ENCODE results near the gene ABCC4.

Gene ABCC4

DNA sequence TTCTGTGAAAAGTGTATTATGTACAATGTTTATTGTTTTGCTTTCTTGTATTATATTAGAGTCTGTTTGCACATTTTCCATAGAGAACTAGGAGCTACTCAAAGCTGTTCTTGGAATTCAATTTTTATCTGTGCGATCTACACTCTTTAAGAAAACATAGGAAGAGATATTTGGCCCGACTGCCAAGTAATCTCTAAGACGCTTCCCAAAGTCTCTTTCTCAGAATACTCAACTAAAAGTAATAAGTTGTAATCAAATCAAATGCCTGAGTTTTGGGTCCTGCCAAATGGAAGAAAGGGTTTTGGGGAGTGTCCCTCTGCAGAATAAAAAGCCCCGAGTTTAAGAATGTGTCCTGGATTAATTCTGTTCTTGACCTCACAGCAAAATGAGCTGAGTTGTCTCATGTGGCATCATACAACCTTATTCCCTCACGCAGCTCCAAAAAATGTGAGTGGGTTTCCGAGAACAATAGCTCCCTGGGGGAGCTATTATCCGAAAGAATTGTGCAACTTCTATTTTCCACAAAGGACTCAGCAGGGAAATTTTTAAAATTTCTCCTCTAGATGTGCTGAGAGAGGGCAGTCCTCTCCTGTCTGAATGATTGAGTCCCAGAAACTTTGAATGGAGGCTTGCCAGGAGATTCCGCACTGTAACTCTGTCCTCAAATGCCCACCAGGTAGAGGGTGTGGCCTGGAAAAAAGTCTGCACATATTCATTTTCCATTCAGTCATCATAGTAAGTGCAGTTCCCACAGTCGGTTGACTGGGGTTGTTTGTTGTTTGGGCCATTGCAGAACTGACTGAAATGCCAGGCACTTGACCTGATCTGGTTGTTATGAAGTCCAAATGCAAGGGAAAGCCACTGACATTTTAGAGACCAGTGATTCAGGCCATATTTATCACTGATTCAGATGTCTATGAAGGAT lies 309.0 kb downstream of the ABCC4 start:
- DNase-seq (ENCODE audit: low read depth): no peak

DNA sequence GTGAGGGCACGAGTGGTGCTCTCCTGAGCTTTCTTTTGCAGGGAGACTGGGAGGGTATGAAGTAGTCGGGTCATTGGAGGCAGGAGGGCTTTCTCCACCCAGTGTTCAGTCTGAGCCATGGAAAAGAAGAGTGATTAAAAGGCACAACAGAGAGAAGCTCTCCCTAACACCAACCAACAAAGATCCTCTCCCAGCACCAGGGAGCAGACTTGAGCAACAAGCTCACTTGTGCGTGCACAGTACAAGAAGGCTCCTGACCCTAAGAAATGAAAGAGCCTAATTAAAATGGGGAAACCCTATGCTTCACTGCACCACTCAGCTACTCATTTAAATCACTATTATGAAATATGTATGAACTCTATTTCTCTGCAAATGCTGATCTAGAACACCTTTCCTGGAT lies 312.6 kb downstream of the ABCC4 start:
- DNase-seq (ENCODE audit: low read depth): no peak

- no peak for DNase-seq (ENCODE audit: low read depth)
These were observed 313.4 kb downstream of the ABCC4 start for GRCh38 chr13:94987869-94988268.

DNA sequence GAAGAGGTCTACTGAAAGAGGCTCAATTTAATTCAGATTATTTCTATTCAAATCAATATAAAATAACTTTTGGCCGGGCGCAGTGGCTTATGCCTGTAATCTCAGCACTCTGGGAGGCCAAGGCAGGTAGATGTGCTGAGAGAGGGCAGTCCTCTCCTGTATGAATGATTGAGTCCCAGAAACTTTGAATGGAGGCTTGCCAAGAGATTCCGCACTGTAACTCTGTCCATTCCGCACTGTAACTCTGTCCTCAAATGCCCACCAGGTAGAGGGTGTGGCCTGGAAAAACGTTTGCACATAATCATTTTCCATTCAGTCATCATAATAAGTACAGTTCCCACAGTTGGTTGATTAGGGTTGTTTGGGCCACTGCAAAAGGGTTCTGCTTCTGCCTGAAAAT lies 314.2 kb downstream of the ABCC4 start:
- no peak for DNase-seq (ENCODE audit: low read depth)

- no peak for DNase-seq (ENCODE audit: low read depth)
These were observed 316.3 kb downstream of the ABCC4 start for GRCh38 chr13:94984958-94985357.

DNA sequence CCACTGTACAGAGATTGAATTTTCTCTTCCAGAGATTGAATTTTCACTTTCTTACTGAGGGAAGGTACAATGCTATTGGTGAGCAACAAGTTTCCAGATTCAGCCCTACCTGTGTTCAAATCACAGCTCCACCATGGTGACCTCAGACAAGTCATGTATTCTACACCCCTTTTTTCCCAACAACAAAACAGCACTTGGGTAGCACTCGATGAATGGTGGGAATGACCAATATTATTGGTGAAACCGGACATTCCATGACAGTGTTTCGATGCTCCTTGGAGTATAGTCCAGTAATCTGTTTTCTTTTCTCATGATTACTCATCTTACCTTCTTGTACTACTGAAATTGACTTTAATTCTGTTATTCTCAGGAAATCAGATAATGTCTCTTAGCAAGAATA lies 322.7 kb downstream of the ABCC4 start:
- DNase-seq (ENCODE audit: low read depth): no peak

DNA sequence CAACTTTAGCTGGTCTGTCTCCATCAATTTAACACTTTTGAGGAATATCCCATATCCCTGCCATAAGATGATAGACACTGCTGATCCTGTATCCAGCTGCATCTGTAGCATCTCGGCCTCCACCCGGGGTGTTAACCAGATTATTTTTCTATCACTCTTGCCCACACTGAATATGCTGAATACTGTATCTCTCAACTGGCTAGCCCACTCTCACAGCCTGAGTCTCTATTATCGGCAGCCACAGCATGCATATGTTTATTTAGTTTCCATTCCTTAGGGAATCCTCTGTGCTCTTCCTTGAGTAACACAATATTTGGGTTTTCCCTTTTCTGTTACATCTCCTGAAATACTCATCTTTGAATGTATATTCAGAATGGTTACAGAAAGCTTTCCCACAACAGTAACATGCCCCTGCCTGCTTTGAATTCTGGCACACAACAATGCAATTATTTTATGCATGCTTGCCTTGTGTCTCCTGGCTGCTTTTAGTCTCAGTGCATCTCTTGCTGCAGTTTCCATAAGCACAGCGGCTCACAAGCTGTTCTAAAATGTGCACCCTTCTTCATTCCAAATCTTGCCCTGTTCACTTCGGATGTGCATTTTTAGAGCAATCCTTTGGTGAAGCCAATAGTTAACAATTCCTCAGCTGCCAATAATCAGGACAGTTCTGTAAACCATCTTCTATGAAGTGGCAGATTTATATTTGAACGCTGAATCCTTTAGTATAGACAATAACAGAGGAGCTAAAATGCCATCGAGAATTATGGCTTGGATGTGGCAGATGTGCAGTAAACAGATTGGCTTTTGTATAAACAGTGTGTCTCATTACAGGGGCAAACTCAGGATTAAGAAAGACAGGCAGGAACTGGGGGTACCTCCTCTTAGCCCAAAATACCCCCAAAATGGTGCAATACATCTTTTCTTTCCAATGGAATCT lies 327.0 kb downstream of the ABCC4 start:
- no peak for DNase-seq (ENCODE audit: low read depth)

GRCh38 chr13:94972262-94972661 lies 329.0 kb downstream of the ABCC4 start:
- DNase-seq (ENCODE audit: low read depth): no peak
